Activated T-helper 17 cell treated with anti-CD3 and anti-CD28 coated beads, Interleukin-2, amount 50 U/mL, for 72 hours (primary cell): ENCODE data around the gene ZNF280B. TPM values are rescaled to one million over a fixed set of nuclear protein-coding genes. Genes with fewer than 3 reads are reported as not detected.
"Not testable (repeated sequence)": the region's sequence is repeated elsewhere in the genome, so short reads cannot be mapped to it uniquely, and the experiment has no call there.

Source experiments
- ATAC-seq: fragments of 150-1000 bp; cut with Tn5 transposase; replicated peaks from 2 replicates; pipeline ENCODE4 v1.10.0; 2021; ENCODE audit warnings: mild to moderate bottlenecking, moderate library complexity
- H3K27ac Mint-ChIP-seq: one replicate; pipeline ENCODE4 v1.8.0; 2022; ENCODE audit warnings: mixed read lengths
- H3K27me3 Mint-ChIP-seq: one replicate; pipeline ENCODE4 v1.8.0; 2022; ENCODE audit warnings: mixed read lengths
- H3K36me3 Mint-ChIP-seq: one replicate; pipeline ENCODE4 v1.8.0; 2022; ENCODE audit warnings: low read depth, mild to moderate bottlenecking, mixed read lengths
- H3K4me1 Mint-ChIP-seq: one replicate; pipeline ENCODE4 v1.8.0; 2022; ENCODE audit warnings: mixed read lengths
- H3K4me3 Mint-ChIP-seq: one replicate; pipeline ENCODE4 v1.8.0; 2022; ENCODE audit warnings: mild to moderate bottlenecking, mixed read lengths
- H3K9me3 Mint-ChIP-seq: one replicate; pipeline ENCODE4 v1.8.0; 2022; ENCODE audit warnings: mixed read lengths
- total RNA-seq, 2 donors: library from RNA; stranded (reverse); gene quantifications; one replicate each; pipeline ENCODE4 v1.2.3, GENCODE V29; 2022

Gene ZNF280B
- total RNA-seq, 2 donors from 2014 or later, result 2.4 to 4.1 TPM

- Mint-ChIP-seq H3K4me1 (no peaks in the 10 kb centered on the region), H3K36me3 (no peaks in the 10 kb centered on the region)
Observed at GRCh38 chr22:22454997-22455396, 53.5 kb downstream of the ZNF280B start.

GRCh38 chr22:22452996-22453686 is 55.4 kb downstream of the ZNF280B start:
- Mint-ChIP-seq H3K27me3 (peaks cover 48% of the 10 kb centered on the region), H3K4me3 (no peak overlapping the region), H3K36me3 (no peaks in the 10 kb centered on the region), H3K4me1 (no peaks in the 10 kb centered on the region), H3K9me3 (peaks cover 18% of the 10 kb centered on the region), H3K27ac (no peak overlapping the region)
- no peak for ATAC-seq

More at GRCh38 chr22:22454997-22455396, 53.5 kb downstream of the ZNF280B start:
- H3K27ac Mint-ChIP-seq, result no peak overlapping the region
- peaks cover 41% of the 10 kb centered on the region for H3K27me3 Mint-ChIP-seq
- H3K4me3 Mint-ChIP-seq, result no peak overlapping the region
- peaks cover 31% of the 10 kb centered on the region for H3K9me3 Mint-ChIP-seq
- no peak for ATAC-seq

- no peak for ATAC-seq
- H3K4me3 Mint-ChIP-seq, result no peak overlapping the region
- H3K9me3 Mint-ChIP-seq, result peaks cover 14% of the 10 kb centered on the region
- H3K27me3 Mint-ChIP-seq, result peaks cover 48% of the 10 kb centered on the region
- H3K27ac Mint-ChIP-seq, result no peak overlapping the region
- no peaks in the 10 kb centered on the region for H3K4me1 Mint-ChIP-seq
- no peaks in the 10 kb centered on the region for H3K36me3 Mint-ChIP-seq
Observed at GRCh38 chr22:22452211-22452610, 56.3 kb downstream of the ZNF280B start.

GRCh38 chr22:22450343-22450839 is 58.2 kb downstream of the ZNF280B start:
- no peak overlapping the region for H3K27ac Mint-ChIP-seq
- H3K36me3 Mint-ChIP-seq, result no peaks in the 10 kb centered on the region
- ATAC-seq, result no peak
- peaks cover 14% of the 10 kb centered on the region for H3K9me3 Mint-ChIP-seq
- peaks cover 47% of the 10 kb centered on the region for H3K27me3 Mint-ChIP-seq
- H3K4me1 Mint-ChIP-seq, result no peaks in the 10 kb centered on the region
- H3K4me3 Mint-ChIP-seq, result no peak overlapping the region

- ATAC-seq, result no peak
- Mint-ChIP-seq H3K27ac (no peak overlapping the region), H3K9me3 (peaks cover 14% of the 10 kb centered on the region), H3K36me3 (no peaks in the 10 kb centered on the region), H3K4me3 (no peak overlapping the region), H3K27me3 (peaks cover 41% of the 10 kb centered on the region), H3K4me1 (no peaks in the 10 kb centered on the region)
Observed at GRCh38 chr22:22449819-22450218, 58.7 kb downstream of the ZNF280B start.

- Mint-ChIP-seq H3K9me3 (no peaks in the 10 kb centered on the region), H3K4me1 (no peaks in the 10 kb centered on the region), H3K4me3 (no peak overlapping the region), H3K36me3 (no peaks in the 10 kb centered on the region), H3K27ac (no peak overlapping the region), H3K27me3 (peaks cover 25% of the 10 kb centered on the region)
- no peak for ATAC-seq
Observed at GRCh38 chr22:22446517-22446916, 62.0 kb downstream of the ZNF280B start.

GRCh38 chr22:22444007-22444589 is 64.4 kb downstream of the ZNF280B start:
- peaks cover 33% of the 10 kb centered on the region for H3K27me3 Mint-ChIP-seq
- H3K9me3 Mint-ChIP-seq, ATAC-seq, H3K4me1 Mint-ChIP-seq, H3K36me3 Mint-ChIP-seq, H3K27ac Mint-ChIP-seq, H3K4me3 Mint-ChIP-seq: not testable (repeated sequence)

GRCh38 chr22:22442928-22443709 is 65.4 kb downstream of the ZNF280B start:
- no peak overlapping the region for H3K27ac Mint-ChIP-seq
- no peak for ATAC-seq
- H3K36me3 Mint-ChIP-seq, result no peaks in the 10 kb centered on the region
- peaks cover 34% of the 10 kb centered on the region for H3K27me3 Mint-ChIP-seq
- H3K4me1 Mint-ChIP-seq, result no peaks in the 10 kb centered on the region
- H3K4me3 Mint-ChIP-seq, result no peak overlapping the region
- H3K9me3 Mint-ChIP-seq, result no peaks in the 10 kb centered on the region

- H3K4me3 Mint-ChIP-seq, H3K36me3 Mint-ChIP-seq, H3K9me3 Mint-ChIP-seq, ATAC-seq, H3K4me1 Mint-ChIP-seq, H3K27ac Mint-ChIP-seq: not testable (repeated sequence)
- peaks cover 47% of the 10 kb centered on the region for H3K27me3 Mint-ChIP-seq
Observed at GRCh38 chr22:22441626-22442025, 66.9 kb downstream of the ZNF280B start.

GRCh38 chr22:22440188-22440587 is 68.4 kb downstream of the ZNF280B start:
- Mint-ChIP-seq H3K36me3 (no peaks in the 10 kb centered on the region), H3K27me3 (peaks cover 47% of the 10 kb centered on the region), H3K27ac (no peak overlapping the region), H3K4me1 (no peaks in the 10 kb centered on the region), H3K9me3 (no peaks in the 10 kb centered on the region), H3K4me3 (no peak overlapping the region)
- ATAC-seq, result no peak

Other genes with a start within 250 kb of the ZNF280B start
- not detected for gene ZNF280A, start 11.5 kb upstream of the ZNF280B start, total RNA-seq
- gene PRAME, start 50.5 kb upstream of the ZNF280B start, total RNA-seq, result not detected
- gene GGTLC2, start 135.9 kb upstream of the ZNF280B start, total RNA-seq, result not detected